VCaP (cell line): Measurements from ENCODE around the gene MST1R.

Source experiments
- H3K27ac ChIP-seq: fragments of 450-650 bp; 2 replicates; pipeline ENCODE4 v1.5.1; 2017
- CTCF ChIP-seq: fragments of 450-650 bp; conservative IDR thresholded peaks from 2 replicates; pipeline ENCODE4 v1.5.1; 2017; ENCODE audit warnings: mild to moderate bottlenecking, moderate library complexity

Gene MST1R

GRCh38 chr3:49869525-49870126, 34.0 kb downstream of the MST1R start, which contains the start of gene CAMKV:
TSS of gene CAMKV (minus strand) at chr3:49869906. CDS start at chr3:49862388, 7,518 bp downstream.
- no peak for TF ChIP-seq CTCF
- peak within 1 kb of the TSS; percentile 69; the same call in 1 of the 2 replicates for H3K27ac ChIP-seq

- no peak for TF ChIP-seq CTCF
- H3K27ac ChIP-seq = peak overlapping the region; percentile 69; the same call in 1 of the 2 replicates
These were observed 34.7 kb downstream of the MST1R start for GRCh38 chr3:49868862-49869466.

- TF ChIP-seq CTCF = no peak
- no peak overlapping the region; the same call in 1 of the 2 replicates for H3K27ac ChIP-seq
These were observed 35.8 kb downstream of the MST1R start for GRCh38 chr3:49867871-49868321.

- H3K27ac ChIP-seq = no peak overlapping the region
- no peak for TF ChIP-seq CTCF
These were observed 36.3 kb downstream of the MST1R start for GRCh38 chr3:49867400-49867799.

GRCh38 chr3:49865198-49865784, 38.4 kb downstream of the MST1R start:
- no peak for TF ChIP-seq CTCF

GRCh38 chr3:49864505-49864904, 39.2 kb downstream of the MST1R start:
- TF ChIP-seq CTCF = no peak
- no peak overlapping the region for H3K27ac ChIP-seq

More at GRCh38 chr3:49865198-49865784, 38.4 kb downstream of the MST1R start:
- H3K27ac ChIP-seq = no peak overlapping the region

GRCh38 chr3:49859576-49860305, 43.9 kb downstream of the MST1R start:
- no peak overlapping the region for H3K27ac ChIP-seq
- TF ChIP-seq CTCF = no peak
